Right lobe of liver (tissue), 6 donors: ENCODE data around the gene ARL11. TPM values are rescaled to one million over a fixed set of nuclear protein-coding genes. Genes with fewer than 3 reads are reported as not detected.
A peak's percentile ranks its signal among the peaks of the same experiment; 100 is the strongest.

Experiments
- ATAC-seq, 4 donors: fragments of 200-7000 bp; cut with Tn5 transposase; one replicate each; pipeline ENCODE4 v1.9.1; 2020; ENCODE audit warnings: mild to moderate bottlenecking in 4 of 4, moderate library complexity in 4 of 4
- DNase-seq, 3 donors: peaks; one replicate each; pipeline ENCODE4 v3.0.0-alpha.2; 2020
- H3K27ac ChIP-seq, 3 donors: fragments of 200-600 bp; one replicate each; pipeline ENCODE4 v1.8.0; 2022
- H3K27me3 ChIP-seq, 2 donors: fragments of 200-600 bp; one replicate each; pipeline ENCODE4 v1.8.0; 2022
- H3K36me3 ChIP-seq, 4 donors: fragments of 200-600 bp; sonication (generic) in 1 of 4; one replicate each; pipeline versions ENCODE4 v1.5.1 to v1.8.0; 2017 to 2022; ENCODE audit warnings: control low read depth in 1 of 4
- H3K4me1 ChIP-seq, 4 donors: fragments of 200-600 bp; sonication (generic) in 1 of 4; one replicate each; pipeline versions ENCODE4 v1.5.1 to v1.8.0; 2017 to 2022; ENCODE audit warnings: control low read depth in 1 of 4
- H3K4me3 ChIP-seq, 3 donors: fragments of 200-600 bp; one replicate each; pipeline ENCODE4 v1.8.0; 2022
- H3K9me3 ChIP-seq, 4 donors: fragments of 200-600 bp; sonication (generic) in 1 of 4; one replicate each; pipeline versions ENCODE4 v1.5.1 to v1.8.0; 2017 to 2022; ENCODE audit warnings: control low read depth in 1 of 4
- POLR2A ChIP-seq: fragments of 450-650 bp; IDR thresholded peaks from one replicate; pipeline ENCODE4 v1.6.1; 2017; ENCODE audit warnings: antibody characterized with exemption, mild to moderate bottlenecking
- WGBS: methylation state at CpG from one replicate; pipeline ENCODE4 v1.1.6; 2018; ENCODE audit warnings: low coverage, low lambda C conversion rate; ENCODE audit not compliant: insufficient coverage; ENCODE audit errors: missing lambda C conversion rate; 5-methylcytosine and 5-hydroxymethylcytosine counted together
- intact Hi-C, 2 donors: fragments of 100-400 bp; cut with DNase I; formaldehyde crosslinking; loops; one replicate each; pipeline versions ENCODE4 v1.11.2 to v1.14.1; 2022
- total RNA-seq, 6 experiments: library from RNA; depleted of rRNA in 2 of 6; stranded (reverse); fragments of >200 nt in 2 of 6; fragmentation: NEBNext Ultra II Directional in 3 of 6; extraction: Animal tissue kit (Norgen Biotek cat#: 25700) in 3 of 6; gene quantifications; one replicate each; pipeline versions ENCODE4 v1.1.0 to v1.2.4, GENCODE V29; 2016 to 2023
- TF ChIP-seq, protein P1 (sequence below), 4 donors: fragments of 200-600 bp in 3 of 4; fragments of 450-650 bp in 1 of 4; IDR thresholded peaks; one replicate each; pipeline versions ENCODE4 v1.5.1 to v1.8.0; 2016 to 2022; ENCODE audit warnings: antibody characterized with exemption in 4 of 4, mild to moderate bottlenecking in 2 of 4
- donor health status: DM: no; HTN: yes; CAD: no.
- donor health status: DM: no; HTN: no; CAD: no.
- donor health status: DM: no; HTN: no; CAD: no.
- donor health status: DM: no; HTN: yes; CAD: no.
- donor health status: DM: no; HTN: yes; CAD: no.

ARL11 gene
- total RNA-seq, 6 experiments from 2014 or later, result 0.18 to 0.53 (median 0.39) TPM

DNA sequence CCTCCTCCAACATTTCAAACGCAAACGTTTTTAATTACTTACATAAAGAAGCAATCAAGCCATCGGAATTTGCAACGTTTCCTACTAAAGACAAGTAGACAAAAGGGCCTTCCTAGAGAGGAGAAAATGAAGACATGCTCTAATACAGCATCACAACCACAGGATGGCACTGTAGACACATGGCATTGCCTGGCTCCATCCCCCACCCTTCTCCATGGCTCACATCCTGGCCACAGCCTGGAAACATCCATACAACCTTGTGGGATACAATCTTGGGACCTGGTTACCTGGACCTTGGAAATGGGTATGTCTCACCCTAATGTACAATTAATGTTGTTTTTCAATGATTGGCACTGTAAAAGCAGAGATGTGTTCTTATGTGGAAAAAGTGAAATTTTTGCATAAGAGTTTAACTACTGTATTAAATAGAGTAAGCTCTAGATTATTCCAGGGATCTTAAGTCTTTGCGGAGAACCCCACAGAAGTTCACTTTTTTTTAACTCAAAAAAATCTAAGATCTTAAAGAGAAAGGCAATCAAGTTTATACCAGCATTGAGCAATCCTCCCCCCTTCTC lies 41.5 kb downstream of the ARL11 start:
- Histone ChIP-seq H3K4me3 (no peak overlapping the region), H3K36me3 (peaks cover 0 to 6% (median 2%) of the 10 kb centered on the region in 4 donors), H3K9me3 (no peaks in the 10 kb centered on the region), H3K27me3 (no peaks in the 10 kb centered on the region), H3K4me1 (peaks cover 0 to 10% (median 2%) of the 10 kb centered on the region in 4 donors), H3K27ac (no peak overlapping the region)
- intact Hi-C loops, result loop anchor here (10.0 kb wide), 2 partner anchors 125 to 175 kb away; partner anchors contain the start of gene KPNA3 (in 1 of the 2)
- ATAC-seq (peak; percentile 97 to 98 (median 98)), DNase-seq (peak in 2 of 3 donors; percentile 52 to 63)
- 23% methylated on average over 5 of the region's 5 CpGs for WGBS
- TF ChIP-seq, protein P1, sequence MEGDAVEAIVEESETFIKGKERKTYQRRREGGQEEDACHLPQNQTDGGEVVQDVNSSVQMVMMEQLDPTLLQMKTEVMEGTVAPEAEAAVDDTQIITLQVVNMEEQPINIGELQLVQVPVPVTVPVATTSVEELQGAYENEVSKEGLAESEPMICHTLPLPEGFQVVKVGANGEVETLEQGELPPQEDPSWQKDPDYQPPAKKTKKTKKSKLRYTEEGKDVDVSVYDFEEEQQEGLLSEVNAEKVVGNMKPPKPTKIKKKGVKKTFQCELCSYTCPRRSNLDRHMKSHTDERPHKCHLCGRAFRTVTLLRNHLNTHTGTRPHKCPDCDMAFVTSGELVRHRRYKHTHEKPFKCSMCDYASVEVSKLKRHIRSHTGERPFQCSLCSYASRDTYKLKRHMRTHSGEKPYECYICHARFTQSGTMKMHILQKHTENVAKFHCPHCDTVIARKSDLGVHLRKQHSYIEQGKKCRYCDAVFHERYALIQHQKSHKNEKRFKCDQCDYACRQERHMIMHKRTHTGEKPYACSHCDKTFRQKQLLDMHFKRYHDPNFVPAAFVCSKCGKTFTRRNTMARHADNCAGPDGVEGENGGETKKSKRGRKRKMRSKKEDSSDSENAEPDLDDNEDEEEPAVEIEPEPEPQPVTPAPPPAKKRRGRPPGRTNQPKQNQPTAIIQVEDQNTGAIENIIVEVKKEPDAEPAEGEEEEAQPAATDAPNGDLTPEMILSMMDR (IDR thresholded peaks at IDR 0.05), result peak; percentile 60 to 81 (median 76)
- TF ChIP-seq POLR2A, result no peak

GRCh38 chr13:49670828-49671227 lies 42.5 kb downstream of the ARL11 start:
- Histone ChIP-seq H3K27ac (peak overlapping the region in 1 of 3 donors; percentile 8), H3K36me3 (peaks cover 0 to 6% (median 2%) of the 10 kb centered on the region in 4 donors), H3K4me3 (no peak overlapping the region), H3K27me3 (no peaks in the 10 kb centered on the region), H3K9me3 (no peaks in the 10 kb centered on the region), H3K4me1 (peaks cover 0 to 10% (median 2%) of the 10 kb centered on the region in 4 donors)
- WGBS, result 77% methylated on average over 5 of the region's 5 CpGs
- DNase-seq (no peak), ATAC-seq (no peak)
- no peak for TF ChIP-seq POLR2A
- TF ChIP-seq, protein P1 (IDR thresholded peaks at IDR 0.05), result no peak
- intact Hi-C loops, result loop anchor here (10.0 kb wide), 2 partner anchors 124 to 174 kb away; partner anchors contain the start of gene KPNA3 (in 1 of the 2)

DNA sequence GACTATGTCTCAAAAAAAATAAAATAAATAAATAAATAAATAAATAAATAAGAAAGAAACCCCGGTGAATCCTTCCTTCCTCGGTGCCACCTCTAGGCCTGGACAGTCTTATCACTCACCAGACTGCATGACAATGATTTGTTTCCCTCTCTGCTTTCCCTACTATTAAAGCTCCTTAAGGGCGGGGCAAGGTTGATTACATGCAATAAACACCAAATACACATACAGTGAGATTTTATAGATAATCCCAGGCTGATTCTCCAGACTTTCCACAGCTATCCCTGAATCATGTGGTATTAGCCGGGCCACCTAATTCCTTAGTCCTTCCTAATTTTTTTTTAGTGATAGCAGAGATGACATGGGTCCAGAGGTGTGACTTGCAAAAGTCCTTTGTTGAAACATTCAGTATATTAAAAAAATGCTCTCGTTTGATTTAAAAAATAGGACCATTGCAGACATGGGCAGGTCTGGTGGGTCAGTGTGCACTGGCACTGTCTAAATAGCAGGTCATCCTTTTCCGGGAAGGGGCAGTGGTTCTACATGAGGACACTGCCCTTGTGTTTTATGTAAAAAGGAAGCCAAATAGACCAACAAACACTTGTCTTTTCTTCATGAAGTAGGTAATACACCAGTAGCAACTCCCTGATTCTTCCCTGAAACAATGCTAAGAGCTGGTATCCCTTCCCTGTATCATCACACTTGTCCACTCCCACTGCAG lies 48.4 kb downstream of the ARL11 start:
- TF ChIP-seq POLR2A, result no peak
- Histone ChIP-seq H3K9me3 (no peaks in the 10 kb centered on the region), H3K36me3 (no peaks in the 10 kb centered on the region), H3K27me3 (no peaks in the 10 kb centered on the region), H3K27ac (no peak overlapping the region), H3K4me1 (peaks cover 0 to 9% (median 2%) of the 10 kb centered on the region in 4 donors), H3K4me3 (no peak overlapping the region)
- WGBS, result 68% methylated on average over 6 of the region's 6 CpGs
- intact Hi-C loops, result loop anchor here (10.0 kb wide), 2 partner anchors 118 to 168 kb away; partner anchors contain the start of gene KPNA3 (in 1 of the 2)
- ATAC-seq, result peak in 3 of 4 donors; percentile 53 to 76 (median 71)
- DNase-seq, result no peak

GRCh38 chr13:49678191-49678914 lies 50.0 kb downstream of the ARL11 start:
- ATAC-seq (no peak), DNase-seq (no peak)
- WGBS, result 94% methylated on average over 2 of the region's 48 CpGs
- H3K27me3 ChIP-seq, result no peaks in the 10 kb centered on the region
- no peak for TF ChIP-seq POLR2A
- TF ChIP-seq, protein P1 (IDR thresholded peaks at IDR 0.05), result no peak
- H3K9me3 ChIP-seq, result no peaks in the 10 kb centered on the region
- H3K4me1 ChIP-seq, result peaks cover 0 to 9% (median 2%) of the 10 kb centered on the region in 4 donors
- intact Hi-C loops, result loop anchor here (10.0 kb wide), 2 partner anchors 116 to 166 kb away; partner anchors contain the start of gene KPNA3 (in 1 of the 2)
- no peak overlapping the region for H3K4me3 ChIP-seq
- no peak overlapping the region for H3K27ac ChIP-seq
- no peaks in the 10 kb centered on the region for H3K36me3 ChIP-seq
